K562 (cell line): Measurements from ENCODE around the gene FRMD4A. TPM values are rescaled to one million over a fixed set of nuclear protein-coding genes. Genes with fewer than 3 reads are reported as not detected.

Experiments
- FOXA1 ChIP-seq: fragments of 450-650 bp; IDR thresholded peaks from 2 replicates; pipeline ENCODE4 v1.6.1; 2016; ENCODE audit warnings: mild to moderate bottlenecking, borderline replicate concordance
- SIX5 ChIP-seq, 2 experiments: IDR thresholded peaks; 2 replicates each; pipeline ENCODE4 v1.6.1; 2011; ENCODE audit warnings: low read length in 2 of 2, borderline replicate concordance in 1 of 2, low read depth in 1 of 2, mild to moderate bottlenecking in 1 of 2, moderate library complexity in 1 of 2; ENCODE audit not compliant: insufficient read depth in 1 of 2
- SMAD4 ChIP-seq: fragments of 250-450 bp; sonication (Bioruptor Pico); conservative IDR thresholded peaks from 2 replicates; pipeline ENCODE4 v1.8.0; 2021; ENCODE audit warnings: inconsistent platforms, mild to moderate bottlenecking, moderate library complexity
- SUPT5H ChIP-seq: fragments of 450-650 bp; IDR thresholded peaks from 2 replicates; pipeline ENCODE4 v1.6.1; 2016
- TOE1 ChIP-seq, 2 experiments: fragments of 450-650 bp in 1 of 2; sonication (generic) in 1 of 2; formaldehyde crosslinking in 1 of 2; IDR thresholded peaks; 2 replicates each; pipeline versions ENCODE4 v1.7.1 to v1.8.0; 2016 to 2022; ENCODE audit warnings: borderline replicate concordance in 2 of 2, mild to moderate bottlenecking in 2 of 2, antibody characterized with exemption in 1 of 2, inconsistent platforms in 1 of 2, low read depth in 1 of 2, missing genetic modification reagents in 1 of 2, moderate library complexity in 1 of 2
- ZNF668 ChIP-seq: fragments of 250-450 bp; sonication (Bioruptor Pico); IDR thresholded peaks from 2 replicates; pipeline ENCODE4 v1.8.0; 2022; ENCODE audit warnings: mild to moderate bottlenecking, inconsistent platforms
- polyA plus RNA-seq, 8 experiments: library from polyadenylated mRNA; depleted of rRNA in 4 of 8; stranded (reverse) in 5 of 8; unstranded in 3 of 8; fragments of >200 nt; fragmentation: Nextera tagmentation in 2 of 8; fragmentation: Illumina TruSeq in 1 of 8; extraction: Ambion mirVana in 2 of 8; extraction: Trizol in 1 of 8; gene quantifications; 2 replicates each; pipeline versions ENCODE4 v1.2.1 to v1.2.3, GENCODE V29; 2011 to 2014; ENCODE audit warnings: inconsistent platforms in 1 of 8, missing spikeins in 1 of 8
- total RNA-seq, 7 experiments: library from RNA; depleted of rRNA in 6 of 7; stranded (reverse); fragments of >200 nt in 6 of 7; fragmentation: Illumina TruSeq in 2 of 7; extraction: Trizol in 2 of 7; gene quantifications; 2 replicates each; pipeline versions ENCODE4 v1.2.1 to v1.2.3, GENCODE V29; 2011 to 2021; ENCODE audit warnings: low replicate concordance in 1 of 7
- TF ChIP-seq, protein P1 (sequence below): sonication (generic); formaldehyde crosslinking; IDR thresholded peaks from 2 replicates; pipeline ENCODE4 v1.8.0; 2023; ENCODE audit warnings: mild to moderate bottlenecking, missing genetic modification reagents

Gene FRMD4A
- total and polyA plus RNA-seq, 9 of the 15 experiments (the other 6 are each of a cell fraction or from before 2014, with no cell fraction given), result 0.80 to 5.2 (median 3.0) TPM

DNA sequence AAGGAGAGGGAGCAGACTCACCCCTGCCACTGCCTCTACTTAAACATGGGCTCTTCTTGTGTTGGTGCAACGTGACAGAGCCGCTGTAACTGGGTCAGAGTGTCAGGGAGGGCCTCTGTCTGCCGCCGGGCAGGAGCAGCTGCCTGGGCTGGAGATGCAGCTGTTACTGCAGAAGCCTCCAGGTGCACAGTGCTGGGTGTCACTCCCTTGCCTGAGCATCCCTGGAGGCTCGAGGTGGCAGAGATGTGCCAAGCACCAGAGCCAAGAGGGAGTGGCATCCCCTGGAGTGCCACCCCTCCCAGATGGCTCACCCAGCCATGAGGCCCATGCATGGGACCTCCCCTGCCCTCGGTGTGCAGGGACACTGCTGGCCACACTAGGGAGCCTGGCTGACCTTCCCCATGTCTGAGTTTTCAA lies 598.3 kb downstream of the FRMD4A start (continued):
- TF ChIP-seq, protein P1, sequence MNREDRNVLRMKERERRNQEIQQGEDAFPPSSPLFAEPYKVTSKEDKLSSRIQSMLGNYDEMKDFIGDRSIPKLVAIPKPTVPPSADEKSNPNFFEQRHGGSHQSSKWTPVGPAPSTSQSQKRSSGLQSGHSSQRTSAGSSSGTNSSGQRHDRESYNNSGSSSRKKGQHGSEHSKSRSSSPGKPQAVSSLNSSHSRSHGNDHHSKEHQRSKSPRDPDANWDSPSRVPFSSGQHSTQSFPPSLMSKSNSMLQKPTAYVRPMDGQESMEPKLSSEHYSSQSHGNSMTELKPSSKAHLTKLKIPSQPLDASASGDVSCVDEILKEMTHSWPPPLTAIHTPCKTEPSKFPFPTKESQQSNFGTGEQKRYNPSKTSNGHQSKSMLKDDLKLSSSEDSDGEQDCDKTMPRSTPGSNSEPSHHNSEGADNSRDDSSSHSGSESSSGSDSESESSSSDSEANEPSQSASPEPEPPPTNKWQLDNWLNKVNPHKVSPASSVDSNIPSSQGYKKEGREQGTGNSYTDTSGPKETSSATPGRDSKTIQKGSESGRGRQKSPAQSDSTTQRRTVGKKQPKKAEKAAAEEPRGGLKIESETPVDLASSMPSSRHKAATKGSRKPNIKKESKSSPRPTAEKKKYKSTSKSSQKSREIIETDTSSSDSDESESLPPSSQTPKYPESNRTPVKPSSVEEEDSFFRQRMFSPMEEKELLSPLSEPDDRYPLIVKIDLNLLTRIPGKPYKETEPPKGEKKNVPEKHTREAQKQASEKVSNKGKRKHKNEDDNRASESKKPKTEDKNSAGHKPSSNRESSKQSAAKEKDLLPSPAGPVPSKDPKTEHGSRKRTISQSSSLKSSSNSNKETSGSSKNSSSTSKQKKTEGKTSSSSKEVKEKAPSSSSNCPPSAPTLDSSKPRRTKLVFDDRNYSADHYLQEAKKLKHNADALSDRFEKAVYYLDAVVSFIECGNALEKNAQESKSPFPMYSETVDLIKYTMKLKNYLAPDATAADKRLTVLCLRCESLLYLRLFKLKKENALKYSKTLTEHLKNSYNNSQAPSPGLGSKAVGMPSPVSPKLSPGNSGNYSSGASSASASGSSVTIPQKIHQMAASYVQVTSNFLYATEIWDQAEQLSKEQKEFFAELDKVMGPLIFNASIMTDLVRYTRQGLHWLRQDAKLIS (CRISPR knock-in tag), result no peak
- no peak for TF ChIP-seq SUPT5H
- TF ChIP-seq ZNF668 (CRISPR knock-in tag), result no peak
- no peak for TF ChIP-seq SIX5 (IDR thresholded peaks at IDR 0.05; ENCODE audit: borderline replicate concordance in 1 of 2, insufficient read depth in 1 of 2, low read depth in 1 of 2, low read length in 2 of 2)
- no peak for TF ChIP-seq TOE1 (IDR thresholded peaks at IDR 0.05; ENCODE audit: borderline replicate concordance)
- no peak for TF ChIP-seq TOE1 (CRISPR knock-in tag; IDR thresholded peaks at IDR 0.05; ENCODE audit: borderline replicate concordance, low read depth)
- no peak for TF ChIP-seq SMAD4
- TF ChIP-seq FOXA1, result no peak
